IMR-90 (cell line): ENCODE measurements around the gene PDLIM5. TPM values are rescaled to one million over a fixed set of nuclear protein-coding genes. Genes with fewer than 3 reads are reported as not detected.
A peak's percentile ranks its signal among the peaks of the same experiment; 100 is the strongest.

Experiments
- ATAC-seq: fragments of 200-7000 bp; cut with Tn5 transposase; 2 replicates; pipeline ENCODE4 v1.9.1; 2020; ENCODE audit warnings: low read depth, mild to moderate bottlenecking, moderate library complexity
- BruUV-seq: library from RNA; stranded (reverse); fragments of 400-500 nt; replicated peaks from 2 replicates; lab custom pipeline; 2021; lab: Mats Ljungman, UMichigan
- CTCF ChIA-PET: fragments of 300-600 bp; formaldehyde crosslinking; extraction: SDS; loops from one replicate; lab custom pipeline; 2021; ENCODE audit warnings: antibody characterized with exemption; lab: Yijun Ruan, JAX
- POLR2A ChIA-PET: fragments of 300-600 bp; sonication (Branson Sonifier 250); formaldehyde crosslinking; loops from one replicate; lab custom pipeline; 2022; ENCODE audit warnings: antibody characterized with exemption; ENCODE audit not compliant: unreplicated experiment; lab: Charles Lee
- DNase-seq: peaks from one replicate; pipeline ENCODE4 v3.0.0; 2013
- H2AFZ ChIP-seq: replicated peaks from 2 replicates; pipeline ENCODE3; 2013; ENCODE audit warnings: low read length, mild to moderate bottlenecking; ENCODE audit not compliant: poor library complexity
- H2AK5ac ChIP-seq: 2 replicates; pipeline ENCODE4 v1.6.1; 2013; ENCODE audit warnings: low read depth, low read length, inconsistent platforms
- H2AK9ac ChIP-seq: replicated peaks from 2 replicates; pipeline ENCODE3; 2013; ENCODE audit warnings: mild to moderate bottlenecking, low read depth, low read length, moderate library complexity; ENCODE audit not compliant: poor library complexity
- H2BK120ac ChIP-seq: 2 replicates; pipeline ENCODE4 v1.6.1; 2013; ENCODE audit warnings: low read depth, low read length, inconsistent platforms
- H2BK15ac ChIP-seq: 3 replicates; pipeline ENCODE4 v1.6.1; 2013; ENCODE audit warnings: low read depth, low read length, inconsistent platforms
- H2BK20ac ChIP-seq: 2 replicates; pipeline ENCODE4 v1.6.1; 2013; ENCODE audit warnings: low read depth, mild to moderate bottlenecking, inconsistent platforms, low read length, moderate library complexity
- H2BK5ac ChIP-seq: 2 replicates; pipeline ENCODE4 v1.6.1; 2013; ENCODE audit warnings: mild to moderate bottlenecking, low read depth, low read length, inconsistent platforms; ENCODE audit not compliant: poor library complexity, severe bottlenecking
- H3K14ac ChIP-seq: replicated peaks from 2 replicates; pipeline ENCODE4 v1.6.1; 2013; ENCODE audit warnings: low read depth, low read length, inconsistent platforms
- H3K18ac ChIP-seq: 2 replicates; pipeline ENCODE4 v1.6.1; 2013; ENCODE audit warnings: low read depth, low read length, control low read depth
- H3K23ac ChIP-seq: 2 replicates; pipeline ENCODE4 v1.6.1; 2013; ENCODE audit warnings: low read depth, low read length, inconsistent platforms
- H3K27ac ChIP-seq: 2 replicates; pipeline ENCODE4 v1.5.1; 2013; ENCODE audit warnings: mild to moderate bottlenecking, control low read depth, low read length; ENCODE audit not compliant: insufficient read depth
- H3K27me3 ChIP-seq: 2 replicates; pipeline ENCODE4 v1.6.1; 2013; ENCODE audit warnings: low read length; ENCODE audit not compliant: control insufficient read depth, insufficient read depth
- H3K36me3 ChIP-seq: 2 replicates; pipeline ENCODE4 v1.6.1; 2013; ENCODE audit warnings: low read length, mixed read lengths; ENCODE audit not compliant: control insufficient read depth, insufficient read depth
- H3K4ac ChIP-seq: 2 replicates; pipeline ENCODE4 v1.6.1; 2013; ENCODE audit warnings: low read depth, low read length, inconsistent platforms
- H3K4me1 ChIP-seq: 2 replicates; pipeline ENCODE4 v1.6.1; 2013; ENCODE audit warnings: low read length, mixed read lengths; ENCODE audit not compliant: control insufficient read depth, insufficient read depth
- H3K4me2 ChIP-seq: 2 replicates; pipeline ENCODE4 v1.6.1; 2013; ENCODE audit warnings: low read depth, mild to moderate bottlenecking, control low read depth, low read length, moderate library complexity
- H3K4me3 ChIP-seq: 2 replicates; pipeline ENCODE4 v1.5.1; 2013; ENCODE audit warnings: low read depth, mild to moderate bottlenecking, control low read depth, low read length, moderate library complexity; ENCODE audit not compliant: insufficient read depth
- H3K56ac ChIP-seq: 2 replicates; pipeline ENCODE4 v1.6.1; 2013; ENCODE audit warnings: low read length, inconsistent platforms; ENCODE audit not compliant: insufficient read depth; ENCODE audit errors: extremely low read depth
- H3K79me1 ChIP-seq, 2 experiments: 2 replicates each; pipeline ENCODE4 v1.6.1; 2013; ENCODE audit warnings: low read length in 2 of 2, inconsistent platforms in 1 of 2, low read depth in 1 of 2
- H3K9ac ChIP-seq: 2 replicates; pipeline ENCODE4 v1.6.1; 2013; ENCODE audit warnings: low read depth, low read length, control low read depth
- H3K9me1 ChIP-seq: 2 replicates; pipeline ENCODE4 v1.6.1; 2013; ENCODE audit warnings: low read length, inconsistent platforms; ENCODE audit not compliant: insufficient read depth
- H3K9me3 ChIP-seq: 2 replicates; pipeline ENCODE4 v1.6.1; 2013; ENCODE audit warnings: low read length; ENCODE audit not compliant: control insufficient read depth, insufficient read depth
- H4K20me1 ChIP-seq: 2 replicates; pipeline ENCODE4 v1.6.1; 2013; ENCODE audit warnings: low read length, inconsistent platforms; ENCODE audit not compliant: insufficient read depth
- H4K5ac ChIP-seq: 2 replicates; pipeline ENCODE4 v1.6.1; 2013; ENCODE audit warnings: mild to moderate bottlenecking, low read depth, low read length, control low read depth
- H4K8ac ChIP-seq, 2 experiments: 2 replicates each; pipeline ENCODE4 v1.6.1; 2013; ENCODE audit warnings: low read depth in 2 of 2, low read length in 2 of 2, control low read depth in 1 of 2, inconsistent platforms in 1 of 2
- H4K91ac ChIP-seq: 2 replicates; pipeline ENCODE4 v1.6.1; 2013; ENCODE audit warnings: low read depth, low read length, inconsistent platforms; ENCODE audit not compliant: insufficient read depth
- MAZ ChIP-seq: IDR thresholded peaks from 2 replicates; pipeline ENCODE4 v1.6.1; 2012; ENCODE audit warnings: low read depth, mild to moderate bottlenecking, low read length, improper control_type of control experiment, moderate library complexity, borderline replicate concordance
- WGBS, 2 experiments: methylation state at CpG; one replicate each; pipeline versions ENCODE4 v1.1.5 to v1.1.7; 2013; ENCODE audit warnings: missing lambda C conversion rate in 2 of 2; ENCODE audit not compliant: insufficient read length in 1 of 2; ENCODE audit errors: extremely low coverage in 2 of 2; 5-methylcytosine and 5-hydroxymethylcytosine counted together
- dilution Hi-C: fragments of 300-500 bp; cut with HindIII; formaldehyde crosslinking; loops from one replicate; pipeline ENCODE4 v1.14.3; 2018; ENCODE audit warnings: low sequenced_read_pairs; ENCODE audit not compliant: unreplicated experiment
- in situ Hi-C: fragments of 300-500 bp; cut with MboI; formaldehyde crosslinking; loops from 3 replicates; pipeline ENCODE4 v1.14.3; 2019; ENCODE audit warnings: low sequenced_read_pairs, inconsistent platforms, mixed read lengths
- intact Hi-C: fragments of 100-400 bp; cut with micrococcal nuclease; formaldehyde crosslinking; loops from 2 replicates; pipeline ENCODE4 v1.10.0; 2022
- polyA plus RNA-seq, 3 experiments: library from polyadenylated mRNA; depleted of rRNA; stranded (reverse); fragments of >200 nt; gene quantifications; 2 replicates each; pipeline ENCODE4 v1.2.3, GENCODE V29; 2012; ENCODE audit warnings: low replicate concordance in 1 of 3
- total RNA-seq: library from RNA; depleted of rRNA; stranded (reverse); fragments of >200 nt; gene quantifications from 2 replicates; pipeline ENCODE4 v1.2.3, GENCODE V29; 2012

PDLIM5 gene
- total and polyA plus RNA-seq, 2 of the 4 experiments (the other 2 are of a cell fraction) = 96.5 to 188 TPM

DNA sequence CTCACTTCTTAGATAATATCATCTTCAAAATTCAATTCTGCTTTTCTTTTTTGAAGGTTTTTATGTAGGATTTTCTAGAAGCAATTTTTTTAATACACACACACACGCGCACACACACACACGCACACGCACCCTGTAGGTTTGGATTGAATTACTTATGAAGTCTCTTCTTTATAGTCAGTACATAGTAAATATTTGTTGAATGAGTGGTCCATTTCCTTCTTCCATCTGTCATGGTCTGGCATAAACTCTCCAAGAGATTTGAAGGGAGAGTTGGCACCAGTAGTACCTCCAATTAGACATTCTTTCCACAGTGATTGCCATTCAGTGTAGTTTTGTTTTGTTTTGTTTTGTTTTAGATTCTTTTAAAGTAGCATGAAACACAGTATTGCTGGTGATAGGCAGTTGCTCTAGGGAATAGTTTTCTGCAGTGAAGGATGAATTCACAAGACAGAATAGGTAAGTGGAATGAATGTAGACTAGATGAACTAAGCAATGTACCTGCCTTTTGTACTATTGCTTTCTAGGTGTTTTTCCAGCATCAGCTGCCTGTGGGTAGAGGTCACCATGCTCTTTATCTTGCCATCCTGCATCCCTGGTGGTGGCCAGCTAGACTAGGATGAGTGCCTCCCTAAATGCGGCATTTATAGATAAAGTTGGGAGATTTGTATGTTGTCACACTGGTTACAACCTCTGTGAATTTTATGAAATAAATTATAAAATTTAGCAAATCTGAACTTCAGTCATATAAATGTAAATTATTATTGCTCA lies 20.5 kb downstream of the PDLIM5 start:
- TF ChIP-seq MAZ = no peak
- Histone ChIP-seq H3K56ac (no peak overlapping the region), H3K9me1 (peaks cover 6% of the 10 kb centered on the region; the same call in 1 of the 2 replicates), H2BK5ac (peak overlapping the region; percentile 33), H3K18ac (no peak overlapping the region), H3K36me3 (no peaks in the 10 kb centered on the region), H3K79me1 (peaks cover 11 to 57% of the 10 kb centered on the region in 2 experiments), H2AK9ac (no peak overlapping the region), H3K4me3 (no peak overlapping the region), H2BK120ac (no peak overlapping the region), H3K4me1 (peaks cover 10% of the 10 kb centered on the region), H3K27ac (no peak overlapping the region), H3K4ac (no peak overlapping the region), H4K20me1 (peaks cover 22% of the 10 kb centered on the region), H4K8ac (peak overlapping the region in 1 of 2 experiments; percentile 24; a peak in 1 of 4 replicates), H3K27me3 (no peaks in the 10 kb centered on the region), H2AK5ac (0 out of 2 replicates have a peak overlapping the region, but pooled peaks have one; percentile 52), H3K9ac (no peak overlapping the region), H3K4me2 (no peak overlapping the region; the same call in 1 of the 2 replicates), H2AFZ (no peak overlapping the region), H2BK15ac (no peak overlapping the region), H2BK20ac (peak overlapping the region; percentile 22; the same call in 1 of the 2 replicates), H4K5ac (no peak overlapping the region), H3K23ac (peak overlapping the region; percentile 20; the same call in 1 of the 2 replicates), H3K14ac (no peak overlapping the region), H3K9me3 (no peaks in the 10 kb centered on the region), H4K91ac (no peak overlapping the region)
- WGBS, 2 experiments = no CpG with 5 or more reads among the region's 5 CpGs
- ChIA-PET CTCF (no interaction called here), POLR2A (no interaction called here)
- peak; percentile 69 for DNase-seq
- dilution Hi-C loops (no loop called here), intact Hi-C loops (no loop called here), in situ Hi-C loops (no loop called here)
- no TSS peak for BruUV-seq
- ATAC-seq = peak; percentile 36
